Measurements from ENCODE around the gene ARL17B.
"Not testable (repeated sequence)": the region's sequence is repeated elsewhere in the genome, so short reads cannot be mapped to it uniquely, and the experiment has no call there.

ARL17B gene

GRCh38 chr17:46249153-46249552 lies 112.4 kb downstream of the ARL17B start:
- H3K27ac ChIP-seq (ENCODE audit: extremely low read depth, low read depth, low read length); H3K9me3 ChIP-seq (ENCODE audit: control insufficient read depth, insufficient read depth, low read depth, low read length); H3K4me1 ChIP-seq (ENCODE audit: control insufficient read depth, insufficient read depth, low read length); H3K4me3 ChIP-seq (ENCODE audit: low read depth, low read length); POLR2A ChIA-PET; H3K36me3 ChIP-seq (ENCODE audit: control insufficient read depth in 2 of 2, insufficient read depth in 1 of 2, low read length in 2 of 2); CTCF ChIA-PET: not testable (repeated sequence)
- TF ChIP-seq ZNF146 (tag by site-specific recombination; IDR thresholded peaks at IDR 0.05) = peak; percentile 57

DNA sequence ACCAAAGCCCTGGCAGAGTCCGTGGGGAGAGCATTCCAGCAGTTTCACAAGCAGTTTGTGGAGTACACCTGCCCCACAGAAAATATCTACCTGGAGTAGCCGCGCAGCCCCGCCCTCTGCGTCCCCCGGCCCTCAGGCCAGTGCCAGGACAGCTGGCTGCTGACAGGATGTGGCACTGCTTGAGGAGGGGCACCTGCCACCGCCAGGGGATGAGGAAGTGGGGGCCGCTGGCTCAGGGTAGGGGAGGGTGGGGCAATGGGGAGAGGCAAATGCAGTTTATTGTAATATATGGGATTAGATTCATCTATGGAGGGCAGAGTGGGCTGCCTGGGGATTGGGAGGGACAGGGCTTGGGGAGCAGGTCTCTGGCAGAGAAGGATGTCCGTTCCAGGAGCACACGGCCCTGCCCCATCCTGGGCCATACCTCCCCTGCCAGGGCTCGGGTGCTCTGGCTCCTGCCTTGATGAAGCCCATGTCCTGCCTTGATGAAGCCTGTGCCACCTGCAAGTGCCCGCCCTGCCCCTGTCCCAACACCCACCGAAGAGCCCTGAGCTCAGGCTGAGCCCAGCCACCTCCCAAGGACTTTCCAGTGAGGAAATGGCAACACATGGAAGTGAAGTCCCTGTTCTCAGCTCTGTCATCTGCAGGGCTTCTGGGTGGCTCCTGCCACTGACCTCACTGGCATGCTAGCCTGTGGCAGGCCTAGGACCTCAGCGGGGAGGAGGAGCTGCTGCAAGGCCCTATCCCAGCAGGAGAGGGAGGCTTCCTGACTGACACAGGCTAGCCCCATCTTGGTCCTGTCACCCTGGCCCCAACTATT lies 116.4 kb downstream of the ARL17B start:
- H3K9me3 ChIP-seq (ENCODE audit: control insufficient read depth, insufficient read depth, low read depth, low read length); H3K27ac ChIP-seq (ENCODE audit: extremely low read depth, low read depth, low read length); H3K4me3 ChIP-seq (ENCODE audit: low read depth, low read length); POLR2A ChIA-PET; H3K4me1 ChIP-seq (ENCODE audit: control insufficient read depth, insufficient read depth, low read length); CTCF ChIA-PET; H3K36me3 ChIP-seq (ENCODE audit: control insufficient read depth in 2 of 2, insufficient read depth in 1 of 2, low read length in 2 of 2): not testable (repeated sequence)

- H3K4me3 ChIP-seq (ENCODE audit: low read depth, low read length); POLR2A ChIA-PET; H3K4me1 ChIP-seq (ENCODE audit: control insufficient read depth, insufficient read depth, low read length); H3K36me3 ChIP-seq (ENCODE audit: control insufficient read depth in 2 of 2, insufficient read depth in 1 of 2, low read length in 2 of 2); H3K27ac ChIP-seq (ENCODE audit: extremely low read depth, low read depth, low read length); CTCF ChIA-PET; H3K9me3 ChIP-seq (ENCODE audit: control insufficient read depth, insufficient read depth, low read depth, low read length): not testable (repeated sequence)
Observed at GRCh38 chr17:46244339-46244913, 117.1 kb downstream of the ARL17B start.

- CTCF ChIA-PET; H3K27ac ChIP-seq (ENCODE audit: extremely low read depth, low read depth, low read length); H3K36me3 ChIP-seq (ENCODE audit: control insufficient read depth in 2 of 2, insufficient read depth in 1 of 2, low read length in 2 of 2); POLR2A ChIA-PET; H3K4me1 ChIP-seq (ENCODE audit: control insufficient read depth, insufficient read depth, low read length); H3K4me3 ChIP-seq (ENCODE audit: low read depth, low read length); H3K9me3 ChIP-seq (ENCODE audit: control insufficient read depth, insufficient read depth, low read depth, low read length): not testable (repeated sequence)
Observed at GRCh38 chr17:46243928-46244327, 117.6 kb downstream of the ARL17B start.

GRCh38 chr17:46243505-46243904 lies 118.1 kb downstream of the ARL17B start:
- H3K4me1 ChIP-seq (ENCODE audit: control insufficient read depth, insufficient read depth, low read length); CTCF ChIA-PET; POLR2A ChIA-PET: not testable (repeated sequence)

GRCh38 chr17:46231359-46231758 lies 130.2 kb downstream of the ARL17B start:
- H3K4me1 ChIP-seq (ENCODE audit: control insufficient read depth, insufficient read depth, low read length); H3K9me3 ChIP-seq (ENCODE audit: control insufficient read depth, insufficient read depth, low read depth, low read length); H3K4me3 ChIP-seq (ENCODE audit: low read depth, low read length); POLR2A ChIA-PET; H3K36me3 ChIP-seq (ENCODE audit: control insufficient read depth in 2 of 2, insufficient read depth in 1 of 2, low read length in 2 of 2); H3K27ac ChIP-seq (ENCODE audit: extremely low read depth, low read depth, low read length): not testable (repeated sequence)
- CTCF ChIA-PET = interaction anchor here (0.6 kb wide), 1 partner anchor 26 kb away, joined by 3 read pairs; no protein-coding TSS in a partner anchor

More at GRCh38 chr17:46243505-46243904, 118.1 kb downstream of the ARL17B start:
- H3K4me3 ChIP-seq (ENCODE audit: low read depth, low read length); H3K9me3 ChIP-seq (ENCODE audit: control insufficient read depth, insufficient read depth, low read depth, low read length); H3K27ac ChIP-seq (ENCODE audit: extremely low read depth, low read depth, low read length); H3K36me3 ChIP-seq (ENCODE audit: control insufficient read depth in 2 of 2, insufficient read depth in 1 of 2, low read length in 2 of 2): not testable (repeated sequence)

DNA sequence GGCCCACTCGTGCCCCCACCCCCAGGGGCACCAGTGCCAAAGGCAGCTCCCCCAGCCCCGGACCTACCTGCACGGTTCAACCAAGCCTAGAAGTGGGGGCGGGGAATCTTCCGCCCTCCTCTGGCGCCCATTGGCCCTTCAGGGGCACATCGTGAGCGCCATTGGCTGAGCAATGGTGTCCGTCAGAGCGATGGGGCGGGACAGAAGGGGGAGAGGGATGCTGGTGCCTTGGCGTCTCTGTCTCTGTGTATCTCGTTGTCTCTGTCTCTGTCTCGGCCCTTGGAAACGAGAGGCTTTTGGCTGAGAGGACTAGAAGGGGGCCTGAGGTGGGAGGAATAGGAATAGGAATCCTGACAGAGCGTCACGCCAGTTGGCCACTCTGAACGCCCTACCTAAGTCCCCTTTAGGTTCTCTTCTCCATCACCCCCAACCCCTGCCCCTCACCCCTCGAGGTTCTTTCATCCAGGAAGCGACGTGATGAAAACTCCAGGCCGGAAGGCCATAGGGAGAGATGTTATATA lies 136.2 kb downstream of the ARL17B start:
- POLR2A ChIA-PET; H3K4me1 ChIP-seq (ENCODE audit: control insufficient read depth, insufficient read depth, low read length); H3K9me3 ChIP-seq (ENCODE audit: control insufficient read depth, insufficient read depth, low read depth, low read length); CTCF ChIA-PET: not testable (repeated sequence)
- H3K27ac ChIP-seq (ENCODE audit: extremely low read depth, low read depth, low read length) = 0 out of 2 replicates have a peak overlapping the region, but pooled peaks have one; percentile 68
- H3K36me3 ChIP-seq (ENCODE audit: control insufficient read depth in 2 of 2, insufficient read depth in 1 of 2, low read length in 2 of 2) = peaks cover 5 to 12% of the 10 kb centered on the region in 2 experiments
- peak overlapping the region; percentile 56 for H3K4me3 ChIP-seq (ENCODE audit: low read depth, low read length)
- TF ChIP-seq GLIS2 (tag by site-specific recombination; IDR thresholded peaks at IDR 0.05) = 0 out of 2 replicates have a peak, but pooled peaks have one; percentile 38
- TF ChIP-seq ZXDB (tag by site-specific recombination; IDR thresholded peaks at IDR 0.05) = peak; percentile 77
- TF ChIP-seq PBX3 (CRISPR knock-in tag; IDR thresholded peaks at IDR 0.05) = peak; percentile 95
- TF ChIP-seq, protein P1, sequence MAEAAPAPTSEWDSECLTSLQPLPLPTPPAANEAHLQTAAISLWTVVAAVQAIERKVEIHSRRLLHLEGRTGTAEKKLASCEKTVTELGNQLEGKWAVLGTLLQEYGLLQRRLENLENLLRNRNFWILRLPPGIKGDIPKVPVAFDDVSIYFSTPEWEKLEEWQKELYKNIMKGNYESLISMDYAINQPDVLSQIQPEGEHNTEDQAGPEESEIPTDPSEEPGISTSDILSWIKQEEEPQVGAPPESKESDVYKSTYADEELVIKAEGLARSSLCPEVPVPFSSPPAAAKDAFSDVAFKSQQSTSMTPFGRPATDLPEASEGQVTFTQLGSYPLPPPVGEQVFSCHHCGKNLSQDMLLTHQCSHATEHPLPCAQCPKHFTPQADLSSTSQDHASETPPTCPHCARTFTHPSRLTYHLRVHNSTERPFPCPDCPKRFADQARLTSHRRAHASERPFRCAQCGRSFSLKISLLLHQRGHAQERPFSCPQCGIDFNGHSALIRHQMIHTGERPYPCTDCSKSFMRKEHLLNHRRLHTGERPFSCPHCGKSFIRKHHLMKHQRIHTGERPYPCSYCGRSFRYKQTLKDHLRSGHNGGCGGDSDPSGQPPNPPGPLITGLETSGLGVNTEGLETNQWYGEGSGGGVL (tag by site-specific recombination; IDR thresholded peaks at IDR 0.05) = peak; percentile 78
- TF ChIP-seq ZBTB48 (tag by site-specific recombination; IDR thresholded peaks at IDR 0.05) = peak; percentile 90
- TF ChIP-seq ZBTB17 (tag by site-specific recombination; IDR thresholded peaks at IDR 0.05) = peak; percentile 32; the same call in 1 of the 2 replicates
- TF ChIP-seq, protein P2, sequence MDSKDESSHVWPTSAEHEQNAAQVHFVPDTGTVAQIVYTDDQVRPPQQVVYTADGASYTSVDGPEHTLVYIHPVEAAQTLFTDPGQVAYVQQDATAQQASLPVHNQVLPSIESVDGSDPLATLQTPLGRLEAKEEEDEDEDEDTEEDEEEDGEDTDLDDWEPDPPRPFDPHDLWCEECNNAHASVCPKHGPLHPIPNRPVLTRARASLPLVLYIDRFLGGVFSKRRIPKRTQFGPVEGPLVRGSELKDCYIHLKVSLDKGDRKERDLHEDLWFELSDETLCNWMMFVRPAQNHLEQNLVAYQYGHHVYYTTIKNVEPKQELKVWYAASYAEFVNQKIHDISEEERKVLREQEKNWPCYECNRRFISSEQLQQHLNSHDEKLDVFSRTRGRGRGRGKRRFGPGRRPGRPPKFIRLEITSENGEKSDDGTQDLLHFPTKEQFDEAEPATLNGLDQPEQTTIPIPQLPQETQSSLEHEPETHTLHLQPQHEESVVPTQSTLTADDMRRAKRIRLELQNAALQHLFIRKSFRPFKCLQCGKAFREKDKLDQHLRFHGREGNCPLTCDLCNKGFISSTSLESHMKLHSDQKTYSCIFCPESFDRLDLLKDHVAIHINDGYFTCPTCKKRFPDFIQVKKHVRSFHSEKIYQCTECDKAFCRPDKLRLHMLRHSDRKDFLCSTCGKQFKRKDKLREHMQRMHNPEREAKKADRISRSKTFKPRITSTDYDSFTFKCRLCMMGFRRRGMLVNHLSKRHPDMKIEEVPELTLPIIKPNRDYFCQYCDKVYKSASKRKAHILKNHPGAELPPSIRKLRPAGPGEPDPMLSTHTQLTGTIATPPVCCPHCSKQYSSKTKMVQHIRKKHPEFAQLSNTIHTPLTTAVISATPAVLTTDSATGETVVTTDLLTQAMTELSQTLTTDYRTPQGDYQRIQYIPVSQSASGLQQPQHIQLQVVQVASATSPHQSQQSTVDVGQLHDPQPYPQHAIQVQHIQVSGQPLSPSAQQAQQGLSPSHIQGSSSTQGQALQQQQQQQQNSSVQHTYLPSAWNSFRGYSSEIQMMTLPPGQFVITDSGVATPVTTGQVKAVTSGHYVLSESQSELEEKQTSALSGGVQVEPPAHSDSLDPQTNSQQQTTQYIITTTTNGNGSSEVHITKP (tag by site-specific recombination; IDR thresholded peaks at IDR 0.05) = peak; percentile 72

All from HEK293 (cell line).